TTC549 (cell line): ENCODE data around the gene ZNF433.
"Not testable (repeated sequence)": the region's sequence is repeated elsewhere in the genome, so short reads cannot be mapped to it uniquely, and the experiment has no call there.

Source experiments
- FAIRE-seq: peaks from 2 replicates; lab custom pipeline; 2012; peaks lifted over from hg19 to GRCh38; lab: Jason Lieb, UNC

Gene ZNF433

DNA sequence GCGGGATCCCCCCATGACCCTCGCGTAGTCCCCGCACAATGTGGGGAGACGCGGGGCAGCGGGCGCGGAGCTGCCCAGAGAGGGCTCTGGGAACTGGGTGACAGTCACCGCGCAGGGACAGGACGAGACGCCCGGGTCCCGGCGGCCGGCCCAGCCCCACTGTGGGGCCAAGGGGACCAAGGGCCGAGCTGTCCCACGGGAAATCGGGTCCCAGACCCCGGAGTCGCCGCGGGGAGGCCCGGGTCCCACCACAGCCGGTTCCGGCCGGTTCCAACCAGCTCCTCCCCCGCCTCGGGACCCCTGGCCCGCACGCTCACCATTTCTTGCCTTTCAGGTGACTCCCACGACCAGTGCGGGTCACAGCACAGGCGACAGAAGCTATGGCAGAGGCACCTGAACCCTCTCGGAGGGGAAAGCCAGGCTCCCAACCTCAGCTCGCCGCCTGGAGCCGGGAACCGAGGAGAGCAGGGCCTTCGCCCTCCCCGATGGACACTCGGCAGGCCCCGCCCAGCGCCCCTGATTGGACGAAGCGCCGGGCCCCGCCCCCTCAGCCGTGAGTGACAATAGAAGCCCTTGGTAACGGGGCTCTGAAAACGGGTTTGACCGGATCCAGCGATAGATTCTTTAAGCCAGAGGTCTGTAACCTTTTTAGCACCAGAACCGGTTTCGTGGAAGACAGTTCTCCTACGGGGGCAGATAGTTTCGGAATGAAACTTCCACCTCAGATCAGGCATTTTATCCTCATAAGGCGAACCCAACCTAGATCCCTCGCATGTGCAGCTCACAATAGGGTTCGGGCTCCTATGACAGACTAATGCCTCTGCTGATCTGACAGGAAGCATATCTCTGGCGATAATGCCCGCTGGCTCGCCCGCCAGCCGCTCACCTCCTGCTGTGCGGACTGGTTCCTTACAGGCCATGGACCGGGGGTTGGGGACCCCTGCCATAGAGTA is at the start of gene ZNF433:
Gene ZNF433, minus strand, starts transcription at position 460 of the 953 bp plus-strand sequence. Its CDS starts 140 bp downstream, at position 320.
- FAIRE-seq = peak; percentile 31

DNA sequence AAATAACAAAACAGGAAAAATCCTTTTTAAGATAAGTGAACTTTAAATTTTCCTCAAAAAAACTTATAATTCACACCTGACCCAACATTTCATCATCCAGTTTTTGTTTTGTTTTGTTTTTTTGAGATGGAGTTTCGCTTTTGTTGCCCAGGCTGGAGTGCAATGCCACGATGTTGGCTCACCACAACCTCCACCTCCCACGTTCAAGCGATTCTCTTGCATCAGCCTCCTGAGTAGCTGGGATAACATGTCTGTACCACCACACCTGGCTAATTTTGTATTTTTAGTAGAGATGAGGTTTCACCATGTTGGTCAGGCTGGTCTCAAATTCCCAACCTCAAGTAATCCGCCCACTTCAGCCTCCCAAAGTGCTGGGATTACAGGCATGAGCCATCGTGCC is 47.9 kb upstream of the ZNF433 start:
- FAIRE-seq = not testable (repeated sequence)

DNA sequence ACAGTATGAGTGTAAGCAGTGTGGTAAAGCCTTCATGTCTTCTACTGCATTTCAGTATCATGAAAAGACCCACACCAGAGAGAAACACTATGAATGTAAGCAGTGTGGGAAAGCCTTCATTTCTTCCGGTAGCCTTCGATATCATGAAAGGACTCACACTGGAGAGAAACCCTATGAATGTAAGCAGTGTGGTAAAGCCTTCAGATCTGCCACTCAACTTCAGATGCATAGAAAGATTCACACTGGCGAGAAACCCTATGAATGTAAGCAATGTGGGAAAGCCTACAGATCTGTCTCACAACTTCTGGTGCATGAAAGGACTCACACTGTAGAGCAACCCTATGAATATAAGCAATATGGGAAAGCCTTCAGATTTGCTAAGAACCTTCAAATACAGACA is 41.9 kb upstream of the ZNF433 start:
- FAIRE-seq = no peak

DNA sequence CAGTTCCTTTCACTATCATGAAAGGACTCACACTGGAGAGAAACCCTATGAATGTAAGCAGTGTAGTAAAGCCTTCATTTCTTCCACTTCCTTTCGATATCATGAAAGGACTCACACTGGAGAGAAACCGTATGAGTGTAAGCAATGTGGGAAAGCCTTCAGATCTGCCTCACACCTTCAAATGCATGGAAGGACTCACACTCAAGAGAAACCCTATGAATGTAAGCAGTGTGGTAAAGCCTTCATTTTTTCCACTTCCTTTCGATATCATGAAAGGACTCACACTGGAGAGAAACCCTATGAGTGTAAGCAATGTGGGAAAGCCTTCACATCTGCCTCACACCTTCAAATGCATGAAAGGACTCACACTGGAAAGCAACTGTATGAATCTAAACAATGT is 40.9 kb upstream of the ZNF433 start:
- FAIRE-seq = not testable (repeated sequence)

DNA sequence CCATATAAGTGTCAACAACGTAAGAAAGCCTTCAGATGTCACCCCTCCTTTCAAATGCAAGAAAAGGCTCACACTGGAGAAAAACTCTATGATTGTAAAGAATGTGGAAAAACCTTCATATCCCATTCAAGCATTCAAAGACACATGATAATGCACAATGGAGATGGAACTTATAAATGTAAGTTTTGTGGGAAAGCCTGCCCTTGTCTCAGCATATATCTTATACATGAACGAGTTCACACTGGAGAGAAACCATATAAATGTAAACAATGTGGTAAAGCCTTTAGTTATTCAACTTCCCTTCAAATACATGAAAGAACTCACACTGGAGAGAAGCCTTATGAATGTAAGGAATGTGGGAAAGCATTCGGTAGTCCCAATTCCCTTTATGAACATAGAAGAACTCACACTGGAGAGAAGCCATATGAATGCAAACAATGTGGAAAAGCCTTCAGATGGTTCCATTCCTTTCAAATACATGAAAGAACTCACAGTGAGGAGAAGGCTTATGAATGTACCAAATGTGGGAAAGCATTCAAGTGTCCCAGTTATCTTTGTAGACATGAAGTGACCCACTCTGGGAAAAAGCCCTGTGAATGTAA is 40.2 kb upstream of the ZNF433 start:
- FAIRE-seq = no peak

DNA sequence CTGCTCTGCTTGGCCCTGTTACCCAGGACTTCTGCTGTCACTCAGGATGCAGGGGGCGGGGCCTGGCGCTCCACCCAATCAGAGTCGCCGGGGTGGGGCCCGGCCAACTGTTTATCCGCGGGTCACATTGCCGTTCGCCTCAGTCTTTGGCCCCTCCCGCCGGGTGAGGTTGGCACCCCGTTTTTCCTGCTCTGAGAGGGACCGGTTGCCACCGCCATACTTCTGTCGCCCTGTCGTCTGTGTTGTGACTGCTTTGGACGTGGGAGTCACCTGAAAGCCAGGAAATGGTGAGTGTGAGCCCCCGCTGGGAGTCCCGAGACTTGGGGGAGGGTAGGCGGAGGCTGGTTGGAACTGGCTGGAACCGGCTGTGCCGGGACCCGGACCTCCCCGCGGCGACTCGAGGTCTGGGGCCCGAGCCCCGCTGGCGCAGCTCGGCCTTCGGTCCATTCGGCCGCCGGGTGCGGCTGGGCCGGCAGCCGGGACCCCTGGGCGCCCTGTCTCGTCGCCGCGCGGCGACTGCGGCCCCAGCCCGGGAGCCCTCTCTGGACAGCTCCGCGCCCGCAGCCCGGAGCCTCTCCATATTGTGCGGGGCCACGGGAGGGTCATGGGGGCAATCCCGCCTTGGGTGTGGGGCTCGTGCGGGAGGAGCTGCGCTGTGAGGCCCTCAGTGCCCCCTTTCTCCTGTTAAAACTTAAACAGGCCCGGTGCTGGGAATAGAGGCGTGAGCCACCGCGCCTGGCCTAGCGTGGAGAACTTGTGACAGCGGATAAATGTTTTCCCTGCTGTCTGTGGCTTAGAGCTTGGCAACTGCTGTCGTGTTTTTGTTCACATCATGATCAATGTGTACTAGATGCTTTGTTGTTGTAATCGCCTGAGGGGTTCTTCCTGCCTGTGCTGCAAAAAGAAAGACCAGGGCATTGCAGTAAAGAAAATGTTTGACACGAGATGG is 29.4 kb upstream of the ZNF433 start, which contains the start of gene ZNF844:
Gene ZNF844, plus strand, starts transcription at position 142 of the 949 bp plus-strand sequence. Its CDS starts 143 bp downstream, at position 285.
- FAIRE-seq = no peak

DNA sequence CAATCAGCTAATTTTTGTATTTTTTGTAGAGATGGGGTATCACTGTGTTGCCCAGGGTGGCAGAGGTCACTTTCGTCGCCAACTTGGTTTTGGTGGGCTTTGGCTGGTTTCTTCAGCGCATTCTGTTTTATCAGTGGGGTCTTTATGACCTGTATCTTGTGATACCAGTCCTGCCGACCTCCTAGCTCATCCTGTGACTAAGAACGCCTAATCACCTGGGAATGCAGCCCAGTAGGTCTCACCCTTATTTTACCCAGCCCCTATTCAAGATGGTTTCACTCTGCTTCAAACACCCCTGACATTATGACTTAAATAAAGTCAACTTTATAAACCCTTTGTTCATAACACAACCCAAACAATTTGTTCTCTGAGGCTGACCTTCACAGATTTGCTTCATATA is 20.3 kb upstream of the ZNF433 start:
- no peak for FAIRE-seq

DNA sequence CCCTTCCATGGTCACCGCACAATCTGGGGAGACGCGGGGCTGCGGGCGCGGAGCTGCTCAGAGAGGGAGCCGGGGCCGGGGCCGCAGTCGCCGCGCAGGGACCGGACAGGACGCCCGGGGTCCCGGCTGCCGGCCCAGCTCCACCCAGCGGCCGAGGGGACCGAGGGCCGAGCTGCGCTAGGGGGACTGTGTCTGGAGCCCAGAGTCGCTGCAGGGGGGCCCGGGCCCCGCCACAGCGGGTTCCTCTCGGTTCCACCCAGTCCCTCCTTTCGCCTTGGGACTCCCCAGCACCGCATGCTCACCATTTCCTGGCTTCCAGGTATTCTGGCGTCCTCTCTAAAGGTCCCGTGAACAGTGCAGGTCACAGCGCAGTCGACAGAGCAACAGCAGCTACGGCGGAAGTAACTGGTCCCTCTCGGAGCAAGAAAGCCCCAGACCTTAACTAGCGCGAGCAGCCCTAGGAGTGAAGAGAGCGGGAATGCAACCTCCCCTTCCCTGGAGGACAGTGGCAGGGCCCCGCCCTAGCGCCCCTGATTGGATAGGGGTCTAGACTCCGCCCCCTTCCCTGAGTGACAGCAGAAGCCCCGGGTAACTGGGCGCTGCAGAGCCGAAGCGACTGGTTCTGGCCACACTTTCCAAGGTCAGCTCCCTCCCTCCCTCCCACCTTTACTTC is 17.2 kb upstream of the ZNF433 start, which contains the start of gene ZNF878:
Gene ZNF878, minus strand, starts transcription at position 465 of the 673 bp plus-strand sequence. Its CDS starts 160 bp downstream, at position 305.
- peak; percentile 53 for FAIRE-seq

DNA sequence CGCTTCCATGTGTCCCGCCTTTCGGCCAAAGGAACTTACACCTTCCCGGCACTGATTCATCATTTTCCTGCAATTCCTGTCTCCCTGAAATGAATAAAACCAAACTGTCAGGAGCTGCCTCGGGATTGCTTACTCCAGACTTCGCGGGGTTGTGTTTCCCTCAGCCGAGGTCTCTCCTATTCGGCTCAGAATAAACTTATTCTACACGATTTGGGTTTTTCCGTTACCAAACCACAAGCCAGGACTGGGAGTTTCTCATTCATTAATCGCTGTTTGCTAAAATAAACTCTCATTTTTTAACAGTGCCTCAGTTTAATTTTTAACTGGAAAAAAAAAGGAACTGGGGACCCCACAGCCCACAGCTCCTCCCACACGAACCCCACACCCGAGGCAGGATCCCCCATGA is 16.6 kb upstream of the ZNF433 start:
- no peak for FAIRE-seq

DNA sequence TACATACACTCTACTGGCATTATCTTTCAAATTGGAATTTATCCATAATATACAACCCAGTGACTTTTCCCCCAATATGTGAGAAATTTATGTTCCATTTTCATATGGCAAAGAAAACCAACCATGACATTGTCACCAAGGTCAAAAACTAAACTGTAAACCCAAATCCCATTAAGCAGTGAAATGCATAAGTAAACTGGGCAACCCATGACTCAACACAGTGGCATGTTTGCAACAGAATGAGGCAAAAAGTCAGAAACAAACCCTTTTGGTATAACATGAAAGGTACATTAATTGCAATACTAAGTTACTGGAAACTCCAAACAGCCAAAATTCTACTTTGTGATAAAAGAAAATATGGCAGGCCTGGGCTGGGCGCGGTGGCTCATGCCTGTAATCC is 12.4 kb upstream of the ZNF433 start:
- FAIRE-seq = no peak

DNA sequence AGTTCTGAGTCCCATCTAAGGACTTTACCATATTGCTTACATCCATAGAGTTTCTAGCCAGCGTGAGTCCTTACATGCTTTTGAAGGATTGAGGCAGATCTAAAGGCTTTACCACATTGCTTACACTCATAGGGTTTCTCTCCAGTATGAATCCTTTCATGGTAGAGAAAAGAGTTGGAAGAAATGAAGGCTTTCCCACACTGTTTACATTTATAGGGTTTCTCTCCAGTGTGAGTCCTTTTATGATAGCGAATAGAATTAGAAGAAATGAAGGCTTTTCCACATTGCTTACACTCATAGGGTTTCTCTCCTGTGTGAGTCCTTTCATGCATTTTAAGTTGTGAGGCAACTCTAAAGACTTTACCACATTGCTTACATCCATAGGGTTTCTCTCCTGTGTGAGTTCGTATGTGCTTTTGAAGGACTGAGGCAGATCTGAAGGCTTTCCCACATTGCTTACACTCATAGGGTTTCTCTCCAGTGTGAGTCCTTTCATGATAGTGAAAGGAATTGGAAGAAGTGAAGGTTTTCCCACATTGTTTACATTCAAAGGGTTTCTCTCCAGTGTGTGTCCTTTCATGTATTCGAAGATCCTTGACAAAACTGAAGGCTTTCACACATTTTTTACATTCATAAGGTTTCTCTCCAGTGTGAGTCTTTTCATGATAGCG is 8.4 kb upstream of the ZNF433 start:
- no peak for FAIRE-seq

DNA sequence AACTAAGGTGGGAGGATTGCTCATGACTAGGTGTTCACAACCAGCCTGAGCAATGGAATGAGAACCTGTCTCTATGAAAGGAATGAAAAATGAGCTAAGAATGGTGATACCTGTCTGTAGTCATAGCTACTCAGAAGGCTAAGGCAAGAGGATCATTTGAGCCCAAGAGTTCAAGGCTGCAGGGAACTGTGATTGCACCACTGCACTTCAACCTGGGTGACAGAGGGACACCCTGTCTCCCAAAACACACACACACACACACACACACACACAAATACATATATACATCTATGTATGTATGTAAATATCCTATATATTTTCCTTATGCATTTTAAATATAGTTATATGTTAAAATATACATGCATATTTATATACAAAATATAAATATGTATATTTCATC is 7.4 kb upstream of the ZNF433 start:
- no peak for FAIRE-seq

DNA sequence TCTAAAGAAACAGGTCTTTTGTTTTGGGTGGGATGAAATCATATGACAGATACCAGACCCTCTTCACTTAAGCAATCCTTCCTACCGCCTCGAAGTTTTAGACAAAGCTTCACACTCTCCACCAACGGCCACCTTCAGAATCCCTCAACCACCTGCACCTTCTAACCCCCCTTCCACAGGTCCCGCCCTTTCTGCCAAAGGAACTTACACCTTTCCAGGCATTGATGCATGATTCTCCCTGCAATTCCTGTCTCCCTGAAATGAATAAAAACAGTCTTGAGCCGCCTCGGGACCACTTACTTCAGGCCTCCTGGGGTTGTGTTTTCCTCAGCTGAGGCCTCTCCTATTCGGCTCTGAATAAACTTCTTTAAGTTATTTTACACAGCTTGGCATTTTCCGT is 859 bp downstream of the ZNF433 start:
- no peak for FAIRE-seq

DNA sequence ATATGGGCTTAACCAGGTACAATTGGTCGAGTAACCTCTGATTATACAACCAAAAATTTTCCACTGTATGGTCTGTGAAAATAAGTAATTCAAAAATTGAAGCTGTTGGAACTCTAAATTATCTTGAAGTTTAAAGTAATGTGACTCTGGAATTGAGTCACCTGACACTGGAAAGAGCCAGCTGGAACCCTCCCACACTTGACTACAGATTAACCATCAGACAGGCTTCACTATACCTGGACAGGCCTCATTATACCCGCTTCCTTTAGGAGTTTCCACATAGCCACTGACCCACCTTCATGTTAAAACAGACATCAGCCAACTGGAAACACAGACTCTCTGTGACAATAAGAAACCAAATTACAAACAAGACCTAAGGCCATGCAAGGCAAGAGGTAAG is 1.3 kb downstream of the ZNF433 start:
- no peak for FAIRE-seq

DNA sequence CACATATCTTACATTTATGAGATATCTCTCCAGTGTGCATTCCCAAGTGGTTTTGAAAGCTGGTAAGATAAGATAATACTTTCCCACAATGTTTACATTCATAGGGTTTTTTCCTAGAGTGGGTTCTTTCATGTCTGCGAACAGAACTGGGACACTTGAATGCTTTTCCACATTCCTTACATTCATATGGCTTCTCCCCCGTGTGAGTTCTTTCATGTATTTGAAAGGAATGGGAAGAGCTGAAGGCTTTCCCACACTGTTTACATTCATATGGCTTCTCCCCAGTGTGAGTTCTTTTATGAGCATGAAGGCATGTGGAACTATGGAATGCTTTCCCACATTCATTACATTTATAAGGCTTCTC is 19.7 kb downstream of the ZNF433 start:
- FAIRE-seq = no peak

DNA sequence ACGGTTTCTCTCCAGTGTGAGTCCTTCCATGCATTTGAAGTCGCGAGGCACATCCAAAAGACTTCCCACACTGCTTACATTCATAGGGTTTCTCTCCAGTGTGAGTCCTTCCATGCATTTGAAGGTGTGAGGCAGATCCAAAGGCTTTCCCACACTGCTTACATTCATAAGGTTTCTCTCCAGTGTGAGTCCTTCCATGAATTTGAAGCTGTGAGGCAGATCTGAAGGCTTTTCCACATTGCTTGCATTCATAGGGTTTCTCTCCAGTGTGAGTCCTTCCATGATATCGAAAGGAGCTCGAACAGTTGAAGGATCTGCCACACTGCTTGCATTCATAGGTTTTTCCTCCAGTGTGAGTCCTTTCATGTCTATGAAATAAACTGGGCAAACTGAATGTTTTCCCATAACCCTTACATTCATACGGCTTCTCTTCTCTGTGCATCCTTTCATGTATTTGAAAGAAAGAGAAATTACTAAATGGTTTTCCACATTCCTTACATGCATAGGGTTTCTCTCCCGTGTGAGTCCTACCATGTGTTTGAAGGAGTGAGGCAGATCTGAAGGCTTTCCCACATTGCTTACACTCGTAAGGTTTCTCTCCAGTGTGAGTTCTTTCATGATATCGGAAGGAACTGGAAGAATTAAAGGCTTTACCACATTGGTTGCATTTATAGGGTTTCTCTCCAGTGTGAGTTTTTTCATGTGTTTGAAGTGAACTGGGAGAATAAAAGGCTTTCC is 20.3 kb downstream of the ZNF433 start:
- no peak for FAIRE-seq

DNA sequence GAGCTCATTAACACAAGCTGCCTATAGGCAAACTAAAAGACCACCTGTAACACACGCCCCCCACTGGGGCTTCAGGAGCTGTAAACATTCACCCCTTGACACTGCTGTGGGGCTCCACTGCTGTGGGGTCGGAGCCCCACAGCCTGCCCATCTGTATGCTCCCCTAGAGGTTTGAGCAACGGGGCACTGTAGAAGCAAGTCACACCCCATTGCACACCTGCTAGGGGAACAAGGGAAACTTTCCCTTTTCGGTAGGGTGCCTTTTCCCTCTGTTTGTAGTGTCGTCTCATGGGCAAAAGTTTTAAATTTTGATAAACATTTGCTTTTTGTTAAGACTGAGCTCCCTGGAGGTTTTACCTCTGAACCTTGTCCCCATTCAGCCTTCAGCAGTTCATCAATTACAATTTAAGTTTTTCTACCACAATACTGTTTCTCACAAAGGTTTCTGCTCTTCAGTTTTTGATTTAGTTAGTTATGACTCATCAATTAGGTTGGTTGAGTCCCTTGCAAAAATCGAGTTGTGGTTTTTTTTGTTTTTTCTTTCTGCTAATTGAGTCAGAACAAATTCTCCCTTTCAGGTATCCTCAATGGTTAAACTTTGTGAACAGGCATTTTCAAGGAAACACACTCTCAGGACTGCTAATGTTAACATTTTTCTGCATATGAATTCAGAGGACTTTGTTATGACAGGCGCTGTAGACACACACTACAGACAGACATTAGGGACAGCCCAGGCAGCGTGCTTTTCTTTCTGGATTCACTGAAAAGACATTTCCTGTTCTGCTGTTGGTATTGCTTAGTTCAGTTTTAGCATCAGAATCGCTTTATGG is 35.1 kb downstream of the ZNF433 start:
- no peak for FAIRE-seq

DNA sequence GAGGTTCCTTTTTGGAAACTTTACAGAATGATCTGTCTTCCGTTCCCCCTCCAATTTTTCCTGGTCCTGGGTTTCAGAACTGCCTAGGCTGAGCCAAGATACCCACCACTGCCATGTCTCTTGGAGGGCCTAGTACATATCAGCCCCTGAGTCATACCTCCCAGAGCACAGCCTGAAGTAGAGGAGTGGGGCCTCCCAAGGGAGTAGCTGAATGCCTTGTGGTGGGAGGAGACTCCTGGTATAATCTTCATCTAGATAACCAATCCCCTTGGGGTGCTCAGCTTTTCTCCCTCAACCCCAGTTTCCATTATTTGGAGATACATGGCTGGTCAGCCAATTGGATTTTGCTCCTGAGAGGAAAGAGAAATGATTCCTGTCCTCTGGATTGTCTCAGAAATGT is 40.3 kb downstream of the ZNF433 start:
- no peak for FAIRE-seq

DNA sequence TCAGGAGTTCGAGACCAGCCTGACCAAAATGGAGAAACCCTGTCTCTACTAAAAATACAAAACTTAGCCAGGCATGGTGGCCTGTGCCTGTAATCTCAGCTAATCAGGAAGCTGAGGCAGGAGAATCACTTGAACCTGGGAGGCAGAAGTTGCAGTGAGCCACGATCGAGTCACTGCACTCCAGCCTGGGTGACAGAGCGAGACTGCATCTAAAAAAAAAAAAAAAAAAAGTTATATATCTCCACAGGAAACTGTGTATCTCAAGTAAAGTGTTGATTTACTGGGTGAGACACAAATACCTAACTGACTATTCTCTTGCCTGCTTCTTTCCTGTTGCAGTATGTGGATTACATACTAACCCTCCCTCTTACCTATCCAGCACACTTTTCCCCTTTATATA is 43.6 kb downstream of the ZNF433 start:
- not testable (repeated sequence) for FAIRE-seq

DNA sequence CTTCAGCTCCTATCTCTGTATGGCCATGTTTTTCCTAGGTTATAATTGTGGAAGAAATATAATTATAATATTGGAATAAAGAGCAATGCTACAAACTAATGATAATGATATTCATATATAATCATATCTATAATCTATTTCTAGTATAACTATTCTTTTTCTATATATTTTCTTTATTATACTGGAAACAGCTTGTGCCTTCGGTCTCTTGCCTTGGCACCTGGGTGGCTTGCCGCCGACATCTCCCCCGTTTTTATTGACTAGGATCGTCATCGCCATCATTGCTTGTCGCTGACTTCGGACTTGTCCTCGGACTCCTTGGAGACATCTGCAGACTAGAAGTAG is 46.4 kb downstream of the ZNF433 start:
- FAIRE-seq = no peak
